ENCODE measurements around the gene TPT1. TPM values are rescaled to one million over a fixed set of nuclear protein-coding genes. Genes with fewer than 3 reads are reported as not detected.

Gene TPT1
- total RNA-seq, 6 experiments from 2014 or later: 2,421 to 2,688 (median 2,563) TPM

DNA sequence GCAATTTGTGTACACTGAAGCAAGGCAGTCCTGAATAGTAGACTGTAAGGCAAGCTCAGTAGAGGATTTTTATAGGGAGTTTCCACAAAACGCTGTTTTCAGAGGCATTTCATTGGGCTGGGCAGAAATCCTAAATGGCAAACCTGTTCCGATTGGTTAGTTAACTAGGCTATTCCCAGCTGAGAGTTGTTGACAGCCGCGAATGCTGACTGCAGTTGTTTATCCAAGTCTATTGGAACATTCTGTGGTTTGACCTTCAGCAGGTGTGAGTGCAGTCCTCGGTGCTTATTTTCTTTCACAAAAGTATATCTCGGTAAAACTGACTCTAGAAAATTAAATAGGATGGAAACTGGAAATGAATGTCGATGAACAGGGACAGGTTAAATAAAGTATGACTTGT lies 45.4 kb downstream of the TPT1 start:
- H3K27ac Mint-ChIP-seq: no peak overlapping the region
- H3K27me3 Mint-ChIP-seq (ENCODE audit: insufficient read depth): peaks cover 5% of the 10 kb centered on the region
- peaks cover 28% of the 10 kb centered on the region for H3K4me1 Mint-ChIP-seq (ENCODE audit: low read depth)
- no peaks in the 10 kb centered on the region for H3K36me3 Mint-ChIP-seq (ENCODE audit: low read depth)
- TF ChIP-seq, protein P1, sequence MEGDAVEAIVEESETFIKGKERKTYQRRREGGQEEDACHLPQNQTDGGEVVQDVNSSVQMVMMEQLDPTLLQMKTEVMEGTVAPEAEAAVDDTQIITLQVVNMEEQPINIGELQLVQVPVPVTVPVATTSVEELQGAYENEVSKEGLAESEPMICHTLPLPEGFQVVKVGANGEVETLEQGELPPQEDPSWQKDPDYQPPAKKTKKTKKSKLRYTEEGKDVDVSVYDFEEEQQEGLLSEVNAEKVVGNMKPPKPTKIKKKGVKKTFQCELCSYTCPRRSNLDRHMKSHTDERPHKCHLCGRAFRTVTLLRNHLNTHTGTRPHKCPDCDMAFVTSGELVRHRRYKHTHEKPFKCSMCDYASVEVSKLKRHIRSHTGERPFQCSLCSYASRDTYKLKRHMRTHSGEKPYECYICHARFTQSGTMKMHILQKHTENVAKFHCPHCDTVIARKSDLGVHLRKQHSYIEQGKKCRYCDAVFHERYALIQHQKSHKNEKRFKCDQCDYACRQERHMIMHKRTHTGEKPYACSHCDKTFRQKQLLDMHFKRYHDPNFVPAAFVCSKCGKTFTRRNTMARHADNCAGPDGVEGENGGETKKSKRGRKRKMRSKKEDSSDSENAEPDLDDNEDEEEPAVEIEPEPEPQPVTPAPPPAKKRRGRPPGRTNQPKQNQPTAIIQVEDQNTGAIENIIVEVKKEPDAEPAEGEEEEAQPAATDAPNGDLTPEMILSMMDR (IDR thresholded peaks at IDR 0.05): no peak
- H3K4me3 Mint-ChIP-seq: no peak overlapping the region
- DNase-seq: no peak
- no peaks in the 10 kb centered on the region for H3K9me3 Mint-ChIP-seq

DNA sequence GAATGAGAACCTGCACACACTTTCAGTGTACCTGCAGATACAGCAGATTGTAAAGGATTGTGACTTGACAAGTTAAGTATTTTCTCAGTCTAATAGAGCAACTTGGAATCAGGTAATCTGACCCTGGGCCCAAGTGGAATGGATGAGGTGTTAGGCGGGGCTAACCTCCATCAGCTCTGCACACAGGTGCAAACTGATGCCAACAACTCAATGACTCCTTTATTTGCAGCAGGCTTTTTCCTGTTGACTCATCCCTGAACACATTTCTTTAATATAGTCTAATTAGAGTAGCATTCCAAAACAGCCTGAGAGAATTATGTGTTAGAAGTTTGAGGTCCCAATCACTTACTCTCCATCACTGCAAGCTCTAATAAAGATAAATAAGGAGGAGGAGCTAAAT lies 48.8 kb downstream of the TPT1 start:
- Mint-ChIP-seq H3K27me3 (ENCODE audit: insufficient read depth) (peaks cover 8% of the 10 kb centered on the region), H3K4me1 (ENCODE audit: low read depth) (peaks cover 22% of the 10 kb centered on the region), H3K4me3 (no peak overlapping the region), H3K27ac (no peak overlapping the region), H3K36me3 (ENCODE audit: low read depth) (peaks cover 5% of the 10 kb centered on the region; the same call in 1 of the 2 replicates), H3K9me3 (no peaks in the 10 kb centered on the region)
- TF ChIP-seq, protein P1 (IDR thresholded peaks at IDR 0.05): no peak
- no peak for DNase-seq

DNA sequence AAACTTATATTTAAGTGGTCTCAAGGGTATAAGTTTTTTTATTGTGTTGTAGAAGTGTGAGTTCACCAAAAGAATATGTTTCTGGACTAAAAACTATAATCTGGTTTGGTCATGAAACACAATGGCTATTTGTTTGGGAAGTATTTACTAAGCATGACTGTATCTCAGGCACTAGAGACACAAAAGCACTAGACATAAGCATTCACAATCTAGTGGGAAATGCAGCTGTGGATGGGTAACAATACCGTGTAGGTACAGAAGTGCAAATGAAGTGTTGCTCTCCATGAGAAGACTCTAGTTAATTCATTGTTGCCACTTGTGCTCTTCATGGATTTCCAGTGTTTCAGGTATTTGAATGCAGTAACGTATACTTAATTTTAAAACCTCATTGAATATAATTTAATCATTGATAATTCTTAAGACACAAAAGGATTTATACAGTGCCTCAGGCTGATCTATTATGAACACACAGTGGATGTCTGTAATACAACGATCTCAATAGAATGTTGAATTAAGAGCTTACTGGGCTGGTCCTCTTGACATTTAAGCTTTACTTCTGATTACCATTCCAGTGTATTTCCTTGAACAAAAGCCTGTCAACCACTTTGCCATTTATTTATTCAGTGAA lies 50.9 kb downstream of the TPT1 start:
- Mint-ChIP-seq H3K9me3 (no peaks in the 10 kb centered on the region), H3K27ac (no peak overlapping the region), H3K27me3 (ENCODE audit: insufficient read depth) (peaks cover 5% of the 10 kb centered on the region), H3K36me3 (ENCODE audit: low read depth) (peaks cover 5% of the 10 kb centered on the region; the same call in 1 of the 2 replicates), H3K4me1 (ENCODE audit: low read depth) (peaks cover 18% of the 10 kb centered on the region), H3K4me3 (no peak overlapping the region)
- TF ChIP-seq, protein P1 (IDR thresholded peaks at IDR 0.05): no peak
- DNase-seq: no peak

Other genes with a start within 250 kb of the TPT1 start
- gene GTF2F2, start 220.7 kb downstream of the TPT1 start, total RNA-seq (2021; fragmentation: NEBNext Ultra II Directional; extraction: Animal tissue kit (Norgen Biotek cat#: 25700)): 10 to 100 TPM; 22.9 to 31.5 (median 24.7) TPM
- gene KCTD4, start 140.1 kb downstream of the TPT1 start, total RNA-seq (2021; fragmentation: NEBNext Ultra II Directional; extraction: Animal tissue kit (Norgen Biotek cat#: 25700)): 1 to 10 TPM in 4 of 6 experiments, under 1 TPM in 2; 0.73 to 4.5 (median 1.1) TPM
- gene SLC25A30, start 77.2 kb upstream of the TPT1 start, total RNA-seq (2021; fragmentation: NEBNext Ultra II Directional; extraction: Animal tissue kit (Norgen Biotek cat#: 25700)): 10 to 100 TPM; 16.5 to 27.2 (median 18.8) TPM
- gene COG3, start 123.8 kb upstream of the TPT1 start, total RNA-seq (2021; fragmentation: NEBNext Ultra II Directional; extraction: Animal tissue kit (Norgen Biotek cat#: 25700)): 10 to 100 TPM; 17.5 to 22.2 (median 20.7) TPM